ENCODE measurements around the gene ABLIM2.

The ABLIM2 gene

GRCh38 chr4:8192748-8193738 is 34.4 kb upstream of the ABLIM2 start:
- DNase-seq (ENCODE audit: low read depth): no peak

GRCh38 chr4:8191136-8191747 is 32.6 kb upstream of the ABLIM2 start:
- no peak for DNase-seq (ENCODE audit: low read depth)

- DNase-seq (ENCODE audit: low read depth): no peak
Measured at GRCh38 chr4:8189551-8190466, 31.2 kb upstream of the ABLIM2 start.

DNA sequence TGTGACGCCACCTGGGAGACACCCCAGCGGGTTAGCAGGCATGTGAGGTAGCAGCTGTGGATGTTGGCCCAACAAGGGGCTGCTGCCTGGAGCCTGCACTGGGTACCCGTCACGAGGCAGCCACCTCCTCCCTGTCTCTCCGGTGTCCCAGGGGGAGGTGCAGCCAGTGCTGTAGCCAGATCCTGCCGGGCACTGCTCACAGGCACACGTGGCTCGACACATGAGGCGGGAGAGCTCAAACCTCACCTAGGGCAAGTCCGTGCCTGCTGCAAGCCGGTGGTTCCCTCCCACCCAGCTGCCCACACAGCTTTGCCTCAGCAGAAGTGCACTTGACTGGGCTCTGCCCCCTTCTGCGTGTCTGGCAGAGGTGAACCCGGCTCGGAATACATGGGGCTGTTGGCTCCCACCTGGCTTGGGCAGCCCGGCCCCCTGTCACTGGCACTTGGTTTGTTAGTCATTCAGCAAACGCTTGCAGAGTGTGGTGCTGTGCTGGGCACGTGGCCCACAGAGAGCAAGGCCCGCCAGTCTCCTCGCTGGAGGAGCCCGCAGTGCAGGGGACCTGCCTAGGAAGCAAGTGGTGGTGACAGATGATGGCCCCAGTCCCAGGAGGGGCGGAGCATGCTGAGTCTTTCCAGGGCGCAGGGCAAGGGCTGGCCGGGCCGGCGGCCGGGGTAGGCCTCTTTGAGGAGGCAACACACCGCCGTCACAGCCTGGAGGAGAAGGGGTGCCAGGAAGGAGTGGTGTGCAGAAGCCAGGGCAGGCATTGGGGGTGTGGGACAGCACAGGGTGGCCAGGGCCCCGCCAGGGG is 30.3 kb upstream of the ABLIM2 start:
- DNase-seq (ENCODE audit: low read depth): no peak

- no peak for DNase-seq (ENCODE audit: low read depth)
Measured at GRCh38 chr4:8188085-8188484, 29.5 kb upstream of the ABLIM2 start.

DNA sequence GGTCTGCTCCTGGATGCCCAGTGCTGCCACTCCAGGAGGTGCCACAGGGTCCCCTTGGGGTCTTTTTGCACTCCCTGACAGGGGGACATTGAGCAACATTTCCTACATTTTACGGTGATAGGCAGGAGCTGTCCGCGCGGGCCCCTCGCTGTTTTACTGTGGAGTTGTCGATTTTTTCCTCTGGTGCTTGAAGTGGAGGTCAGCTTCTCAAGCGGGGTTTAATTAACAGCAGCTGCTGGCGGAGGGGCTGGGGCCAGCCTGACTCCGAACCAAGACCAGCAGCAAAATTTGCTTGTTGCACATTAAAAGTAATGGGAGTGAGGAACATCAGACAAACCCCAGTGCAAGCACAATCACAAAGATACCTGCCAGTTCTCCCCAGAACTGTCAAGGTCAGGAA is 27.3 kb upstream of the ABLIM2 start:
- DNase-seq (ENCODE audit: low read depth): no peak

DNA sequence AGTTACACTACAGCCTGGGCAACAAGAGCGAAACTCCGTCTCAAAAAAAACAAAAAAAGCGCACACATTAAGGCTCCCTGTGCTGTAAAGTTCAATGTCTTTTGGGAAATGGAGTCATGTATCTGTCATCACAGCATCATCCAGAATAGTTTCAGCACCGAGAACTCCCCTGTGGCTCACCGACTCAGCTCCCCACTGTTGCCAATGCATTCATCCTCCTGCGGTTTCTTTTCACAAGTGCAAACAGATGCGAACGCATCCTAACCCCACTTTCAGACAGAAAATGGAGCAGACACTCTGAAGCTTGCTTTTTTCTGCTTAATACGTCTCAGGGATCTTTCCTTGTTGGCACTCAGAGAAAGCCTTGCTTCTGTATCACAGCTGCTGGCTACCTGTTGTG is 26.7 kb upstream of the ABLIM2 start:
- no peak for DNase-seq (ENCODE audit: low read depth)

DNA sequence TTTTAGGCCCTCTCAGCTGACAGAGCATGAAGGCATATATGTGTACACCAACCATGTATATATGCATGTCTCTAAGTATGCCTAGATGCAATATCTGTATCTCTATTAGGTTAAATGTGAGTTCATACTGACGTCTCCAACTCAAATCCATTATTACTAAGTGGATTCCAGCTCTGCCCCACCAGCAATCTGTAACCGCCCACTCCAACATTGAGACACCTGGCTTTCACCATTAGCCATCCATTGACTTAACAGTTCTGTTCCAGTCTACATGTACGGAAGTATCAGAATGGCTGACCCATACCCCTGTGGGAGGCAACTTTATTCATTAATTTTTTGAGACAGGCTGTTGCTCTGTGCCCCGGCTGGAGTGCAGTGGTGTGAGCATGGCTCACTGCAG is 25.4 kb upstream of the ABLIM2 start:
- DNase-seq (ENCODE audit: low read depth): no peak

DNA sequence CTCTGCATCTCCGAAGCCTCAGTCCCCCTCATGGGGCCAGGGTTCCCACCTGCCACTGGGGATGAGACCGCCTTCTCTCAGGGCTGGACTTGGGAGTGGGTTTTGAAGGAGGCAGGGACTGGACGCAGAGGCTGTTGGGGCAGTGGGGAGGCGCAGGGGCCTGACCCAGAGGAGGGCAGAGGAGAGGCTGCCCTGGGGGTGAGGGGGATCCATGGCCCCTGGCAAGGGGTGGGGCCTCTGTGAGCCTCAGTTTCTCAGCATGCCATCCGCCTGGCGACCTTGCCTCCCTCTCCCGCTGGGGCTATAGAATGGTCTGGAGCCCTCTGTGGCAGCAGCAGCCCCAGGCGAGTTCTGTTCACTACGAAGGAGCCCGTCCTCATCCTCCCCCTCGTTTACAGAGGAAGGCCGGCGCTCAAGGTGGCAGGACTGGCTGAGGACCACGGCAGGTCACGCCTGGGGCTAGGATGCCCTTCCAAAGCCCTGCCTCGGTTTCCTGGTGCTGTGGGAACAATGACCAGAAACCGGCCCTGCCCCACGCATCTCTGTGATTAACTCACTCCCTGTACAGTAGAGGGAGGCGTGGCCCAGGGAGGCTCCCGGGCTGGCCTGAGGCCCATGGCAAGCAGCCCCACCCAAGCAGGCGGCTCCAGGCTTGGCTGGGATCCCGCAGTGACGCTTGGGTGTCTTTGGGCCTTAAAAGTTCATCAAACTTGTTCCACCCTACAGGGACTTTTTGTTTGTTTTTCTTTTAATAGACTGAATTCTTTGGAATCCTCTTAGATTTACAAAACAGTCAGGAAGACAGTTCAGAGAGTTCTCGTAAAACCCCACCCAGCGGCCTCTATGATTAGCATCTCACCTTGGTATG is 24.5 kb upstream of the ABLIM2 start:
- DNase-seq (ENCODE audit: low read depth): no peak

DNA sequence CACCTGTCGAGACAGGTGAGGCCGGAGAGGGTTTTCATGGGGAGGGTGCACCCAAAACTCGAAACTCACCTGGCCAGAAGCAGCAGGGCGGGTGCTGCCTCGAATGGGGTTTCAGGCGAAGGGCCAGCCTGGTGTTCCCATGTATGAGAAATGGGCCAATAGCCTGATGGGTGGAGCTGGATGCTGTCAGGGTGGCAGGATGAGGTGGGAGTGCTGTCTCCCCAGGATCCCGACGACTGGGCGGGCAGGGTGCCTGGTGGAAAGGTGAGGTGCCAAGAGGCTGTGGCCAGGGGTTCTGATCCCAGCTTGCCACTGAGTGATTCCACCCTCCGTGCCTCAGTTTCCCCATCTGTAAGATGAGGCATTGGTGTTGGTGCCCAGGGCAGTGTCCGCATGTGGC is 23.7 kb upstream of the ABLIM2 start:
- DNase-seq (ENCODE audit: low read depth): no peak

- DNase-seq (ENCODE audit: low read depth): no peak
Measured at GRCh38 chr4:8181844-8182243, 23.2 kb upstream of the ABLIM2 start.

DNA sequence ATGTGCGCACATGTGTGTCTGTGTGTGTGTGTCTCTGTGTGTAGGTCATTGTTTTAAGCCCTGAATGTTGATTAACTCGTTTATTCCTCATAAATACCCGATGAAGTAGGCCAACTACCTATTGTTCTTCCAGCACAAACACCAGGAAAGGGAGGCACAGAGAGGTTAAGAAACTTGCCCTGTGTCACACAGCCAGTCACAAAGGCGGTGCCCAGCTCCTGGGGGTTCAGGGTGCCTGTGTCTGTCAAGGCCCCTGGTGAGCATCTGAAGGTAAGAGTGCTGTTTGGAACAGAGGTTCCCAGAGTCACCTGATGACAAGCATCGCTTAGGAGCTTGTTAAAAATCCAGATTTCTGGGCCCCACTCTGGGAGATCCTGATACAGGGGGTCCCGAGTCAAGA is 22.5 kb upstream of the ABLIM2 start:
- DNase-seq (ENCODE audit: low read depth): no peak

GRCh38 chr4:8180310-8181093 is 21.9 kb upstream of the ABLIM2 start:
- DNase-seq (ENCODE audit: low read depth): no peak

- DNase-seq (ENCODE audit: low read depth): no peak
Measured at GRCh38 chr4:8179771-8180170, 21.2 kb upstream of the ABLIM2 start.

DNA sequence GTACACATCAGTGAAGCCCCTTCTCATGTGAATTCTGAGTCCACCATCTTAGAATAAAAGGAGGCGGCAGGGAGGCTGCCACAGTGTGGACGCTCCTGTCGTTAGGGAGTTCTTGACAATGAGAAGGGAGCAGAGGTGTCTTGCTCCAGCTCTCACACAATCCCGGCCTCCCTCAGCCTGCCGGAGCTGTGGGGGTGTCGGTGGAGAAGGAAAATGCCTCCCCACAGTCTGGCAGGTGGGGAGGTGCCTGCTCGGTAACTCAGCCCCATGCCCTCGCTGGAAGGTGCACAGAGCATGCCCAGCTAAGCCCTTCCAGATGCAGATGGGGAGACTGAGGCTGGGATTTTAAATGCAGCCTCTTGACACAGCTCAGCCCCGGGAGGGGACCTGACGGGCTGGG is 20.5 kb upstream of the ABLIM2 start:
- no peak for DNase-seq (ENCODE audit: low read depth)

DNA sequence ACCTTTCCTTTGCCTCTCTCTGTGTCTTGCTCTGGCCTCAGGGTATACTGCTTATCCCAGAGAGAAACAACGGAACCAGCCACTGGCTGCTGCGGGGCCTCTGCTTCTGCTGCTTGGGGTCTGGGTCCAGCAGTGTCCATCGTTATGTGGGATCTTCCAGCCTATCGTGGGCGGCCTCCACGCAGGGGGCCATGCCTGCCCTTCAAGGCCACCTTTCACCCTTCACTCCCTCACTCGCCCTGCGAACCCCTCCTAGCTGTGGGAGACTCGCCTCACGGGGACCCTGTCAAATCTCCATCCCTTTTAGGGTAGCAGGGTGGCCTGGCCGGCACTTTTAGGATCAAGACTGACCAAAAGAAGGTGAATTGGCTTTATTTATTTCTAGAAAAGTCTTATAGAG is 19.3 kb upstream of the ABLIM2 start:
- no peak for DNase-seq (ENCODE audit: low read depth)

- no peak for DNase-seq (ENCODE audit: low read depth)
Measured at GRCh38 chr4:8177552-8177951, 18.9 kb upstream of the ABLIM2 start.

GRCh38 chr4:8176547-8177399 is 18.2 kb upstream of the ABLIM2 start:
- no peak for DNase-seq (ENCODE audit: low read depth)

- no peak for DNase-seq (ENCODE audit: low read depth)
Measured at GRCh38 chr4:8175686-8176085, 17.1 kb upstream of the ABLIM2 start.

Measured in stimulated activated CD8-positive, alpha-beta memory T cell treated with anti-CD3 and anti-CD28 coated beads, Interleukin-12 subunit alpha, Interleukin-12 subunit beta, amount 100 ng/mL, for 4 hours (primary cell).